Measurements from ENCODE around the gene TMUB1. TPM values are rescaled to one million over a fixed set of nuclear protein-coding genes. Genes with fewer than 3 reads are reported as not detected.

The TMUB1 gene
- total RNA-seq, 2 donors from 2014 or later, result 72.4 to 80.7 TPM

- ATAC-seq (no peak), DNase-seq (no peak)
- intact Hi-C loops (cut with DNase I, micrococcal nuclease), result loop anchor here in 1 of 2 donors (5.0 kb wide), 1 partner anchor 49 kb away; no protein-coding TSS in a partner anchor
Measured at GRCh38 chr7:151123158-151123821, 40.0 kb upstream of the TMUB1 start.

GRCh38 chr7:151122796-151123157, 39.5 kb upstream of the TMUB1 start:
- no peak for DNase-seq
- intact Hi-C loops (cut with DNase I, micrococcal nuclease), result loop anchor here in 1 of 2 donors (5.0 kb wide), 1 partner anchor 50 kb away; no protein-coding TSS in a partner anchor

DNA sequence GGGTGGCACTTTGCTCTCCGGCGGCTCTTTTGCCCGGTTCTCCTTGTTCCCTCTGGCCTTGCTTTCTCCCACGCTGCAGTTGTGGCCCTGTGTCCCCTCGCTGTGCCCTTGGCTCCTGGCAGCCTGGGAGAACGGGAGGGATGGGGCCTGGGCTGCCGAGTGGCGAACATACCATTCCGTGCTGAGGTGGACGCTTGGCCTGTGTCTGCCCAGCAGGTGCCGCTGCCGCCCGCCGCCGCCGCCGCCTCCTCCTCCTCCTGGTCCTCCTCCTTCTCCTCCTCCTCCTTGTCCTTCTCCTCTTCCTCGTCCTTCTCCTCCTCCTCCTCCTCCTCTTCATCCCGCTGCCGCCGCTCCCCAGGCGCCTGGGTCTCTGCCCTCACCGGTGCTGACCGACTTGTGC, 39.0 kb upstream of the TMUB1 start:
- ATAC-seq, result no peak
- intact Hi-C loops (cut with DNase I, micrococcal nuclease), result loop anchor here in 1 of 2 donors (5.0 kb wide), 1 partner anchor 50 kb away; no protein-coding TSS in a partner anchor
- no peak for DNase-seq

More at GRCh38 chr7:151122796-151123157, 39.5 kb upstream of the TMUB1 start:
- no peak for ATAC-seq

GRCh38 chr7:151121380-151122170, 38.3 kb upstream of the TMUB1 start:
- DNase-seq (no peak), ATAC-seq (no peak)
- intact Hi-C loops (cut with DNase I, micrococcal nuclease), result loop anchor here in 1 of 2 donors (5.0 kb wide), 1 partner anchor 51 kb away; no protein-coding TSS in a partner anchor

DNA sequence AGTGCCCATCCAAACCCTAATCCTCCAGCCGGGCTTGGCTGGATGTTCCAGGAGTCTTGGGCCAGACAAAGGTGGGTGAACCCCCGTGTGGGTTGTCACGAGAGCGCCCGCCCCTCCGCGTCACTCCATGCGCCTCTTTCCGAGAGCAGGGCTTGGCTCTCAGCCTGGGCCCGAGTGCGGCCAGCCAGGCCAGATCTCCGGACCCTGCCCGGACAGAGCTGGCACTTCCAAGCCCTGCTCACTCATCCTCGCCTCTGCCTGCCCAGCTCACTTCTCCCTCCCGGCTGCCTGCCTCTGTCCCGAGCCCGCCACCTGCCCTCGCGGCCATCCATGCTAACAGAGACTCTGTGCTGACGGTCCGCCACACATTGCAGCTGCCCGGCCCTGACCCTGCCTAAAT, 37.6 kb upstream of the TMUB1 start:
- no peak for DNase-seq
- ATAC-seq, result no peak
- intact Hi-C loops (cut with DNase I, micrococcal nuclease), result loop anchor here in 1 of 2 donors (5.0 kb wide), 1 partner anchor 51 kb away; no protein-coding TSS in a partner anchor

DNA sequence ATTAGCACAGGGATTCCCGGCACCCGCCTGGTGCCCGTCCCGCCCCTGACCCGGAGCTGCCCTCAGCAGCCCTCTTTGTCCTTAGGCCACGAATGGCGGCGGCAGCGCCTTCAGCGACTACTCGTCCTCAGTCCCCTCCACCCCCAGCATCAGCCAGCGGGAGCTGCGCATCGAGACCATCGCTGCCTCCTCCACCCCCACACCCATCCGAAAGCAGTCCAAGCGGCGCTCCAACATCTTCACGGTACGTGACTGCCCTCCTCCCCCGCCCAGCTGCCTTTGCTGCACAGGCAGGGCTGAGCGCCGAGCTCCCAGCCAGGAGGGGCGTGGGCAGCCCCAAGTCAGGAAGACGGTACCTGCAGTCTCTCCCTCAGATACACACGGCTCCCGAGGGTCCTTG, 36.6 kb upstream of the TMUB1 start:
- DNase-seq (no peak), ATAC-seq (no peak)
- intact Hi-C loops (cut with DNase I, micrococcal nuclease), result loop anchor here in 1 of 2 donors (5.0 kb wide), 1 partner anchor 52 kb away; no protein-coding TSS in a partner anchor

DNA sequence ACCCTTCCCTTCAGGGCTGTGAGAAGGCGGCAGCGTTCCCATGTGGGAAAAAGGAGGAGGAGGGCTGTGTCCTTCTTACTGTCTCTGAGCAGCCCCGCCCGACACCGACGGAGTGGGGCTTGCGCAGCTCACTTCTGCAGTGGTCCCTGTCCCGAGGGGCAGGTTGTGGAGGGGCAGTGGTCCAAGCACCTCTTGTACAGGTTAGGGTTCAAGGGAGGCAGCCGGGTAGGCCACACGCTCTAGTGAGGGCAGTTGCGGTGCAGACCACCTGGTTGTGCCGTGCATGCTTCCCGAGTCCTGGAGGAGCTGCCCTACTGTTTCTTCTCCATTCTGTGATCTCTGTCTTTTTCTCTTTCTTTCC, 35.7 kb upstream of the TMUB1 start:
- no peak for ATAC-seq
- intact Hi-C loops (cut with DNase I, micrococcal nuclease), result no loop called here
- no peak for DNase-seq

DNA sequence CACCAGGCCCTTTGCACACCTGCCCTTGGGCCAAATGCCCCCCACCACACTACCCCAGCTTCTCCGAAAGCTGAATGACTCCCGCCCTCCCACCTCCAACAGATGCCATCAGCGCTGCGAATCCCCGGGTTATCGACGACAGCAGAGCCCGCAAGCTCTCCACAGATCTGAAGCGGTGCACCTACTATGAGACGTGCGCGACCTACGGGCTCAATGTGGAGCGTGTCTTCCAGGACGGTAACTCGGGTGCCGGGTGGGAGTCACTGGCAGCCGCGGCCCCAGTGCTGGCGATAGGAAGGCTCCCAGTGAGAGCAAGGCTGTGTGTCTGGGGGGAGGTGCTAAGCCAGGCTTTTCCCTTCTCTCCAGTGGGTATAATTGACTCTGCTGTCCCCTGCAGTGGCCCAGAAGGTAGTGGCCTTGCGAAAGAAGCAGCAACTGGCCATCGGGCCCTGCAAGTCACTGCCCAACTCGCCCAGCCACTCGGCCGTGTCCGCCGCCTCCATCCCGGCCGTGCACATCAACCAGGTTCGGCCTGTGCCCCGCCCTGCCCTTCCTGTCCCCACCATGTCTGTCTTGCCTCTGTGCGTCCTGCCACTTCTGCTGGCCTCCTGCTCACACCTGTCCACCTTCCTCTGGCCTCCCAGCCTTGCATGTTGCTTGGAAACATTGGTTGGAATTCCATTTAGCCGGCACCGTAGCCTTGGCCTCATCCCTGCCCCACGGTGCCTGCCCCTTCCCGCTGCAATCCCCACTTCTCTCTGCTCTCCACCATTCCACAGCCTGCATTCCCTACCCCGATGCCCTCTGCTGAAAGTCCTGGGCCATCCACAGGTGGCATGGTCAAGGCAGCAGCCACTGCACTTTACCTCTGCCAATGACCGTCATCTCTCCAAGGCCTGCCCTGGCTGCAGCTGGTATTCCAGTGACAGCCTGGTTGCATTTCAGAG, 35.1 kb upstream of the TMUB1 start:
- intact Hi-C loops (cut with DNase I, micrococcal nuclease), result no loop called here

DNA sequence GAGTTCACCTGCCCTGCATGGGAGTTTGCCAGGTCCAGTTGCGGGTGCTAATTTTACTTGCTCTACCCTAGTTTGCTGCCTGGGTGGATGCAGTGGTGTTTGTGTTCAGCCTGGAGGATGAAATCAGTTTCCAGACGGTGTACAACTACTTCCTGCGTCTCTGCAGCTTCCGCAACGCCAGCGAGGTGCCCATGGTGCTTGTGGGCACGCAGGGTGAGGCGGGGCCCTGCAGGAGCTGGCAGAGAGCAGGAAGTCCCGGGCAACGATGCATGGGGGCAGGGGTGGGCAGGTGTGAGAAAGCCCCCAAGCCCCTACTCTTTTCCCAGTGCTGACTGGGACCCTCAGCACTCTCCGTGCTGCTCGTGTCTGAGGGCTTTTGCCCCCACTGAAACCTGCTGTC, 34.3 kb upstream of the TMUB1 start:
- intact Hi-C loops (cut with DNase I, micrococcal nuclease), result no loop called here
- ATAC-seq (no peak), DNase-seq (no peak)

More for the DNA sequence above, 35.1 kb upstream of the TMUB1 start:
- ATAC-seq, result no peak
- DNase-seq, result no peak

- no peak for DNase-seq
- ATAC-seq, result no peak
- intact Hi-C loops (cut with DNase I, micrococcal nuclease), result no loop called here
Measured at GRCh38 chr7:151116603-151117440, 33.5 kb upstream of the TMUB1 start.

GRCh38 chr7:151115836-151116418, 32.6 kb upstream of the TMUB1 start:
- intact Hi-C loops (cut with DNase I, micrococcal nuclease), result no loop called here
- DNase-seq (peak; percentile 63 to 90), ATAC-seq (peak; percentile 78)

- peak; percentile 46 for ATAC-seq
- intact Hi-C loops (cut with DNase I, micrococcal nuclease), result no loop called here
Measured at GRCh38 chr7:151115121-151115835, 32.0 kb upstream of the TMUB1 start.

GRCh38 chr7:151114151-151115090, 31.1 kb upstream of the TMUB1 start:
- intact Hi-C loops (cut with DNase I, micrococcal nuclease), result no loop called here
- DNase-seq (peak in 1 of 2 donors; percentile 32), ATAC-seq (peak; percentile 54)

More at GRCh38 chr7:151115121-151115835, 32.0 kb upstream of the TMUB1 start:
- DNase-seq, result no peak

DNA sequence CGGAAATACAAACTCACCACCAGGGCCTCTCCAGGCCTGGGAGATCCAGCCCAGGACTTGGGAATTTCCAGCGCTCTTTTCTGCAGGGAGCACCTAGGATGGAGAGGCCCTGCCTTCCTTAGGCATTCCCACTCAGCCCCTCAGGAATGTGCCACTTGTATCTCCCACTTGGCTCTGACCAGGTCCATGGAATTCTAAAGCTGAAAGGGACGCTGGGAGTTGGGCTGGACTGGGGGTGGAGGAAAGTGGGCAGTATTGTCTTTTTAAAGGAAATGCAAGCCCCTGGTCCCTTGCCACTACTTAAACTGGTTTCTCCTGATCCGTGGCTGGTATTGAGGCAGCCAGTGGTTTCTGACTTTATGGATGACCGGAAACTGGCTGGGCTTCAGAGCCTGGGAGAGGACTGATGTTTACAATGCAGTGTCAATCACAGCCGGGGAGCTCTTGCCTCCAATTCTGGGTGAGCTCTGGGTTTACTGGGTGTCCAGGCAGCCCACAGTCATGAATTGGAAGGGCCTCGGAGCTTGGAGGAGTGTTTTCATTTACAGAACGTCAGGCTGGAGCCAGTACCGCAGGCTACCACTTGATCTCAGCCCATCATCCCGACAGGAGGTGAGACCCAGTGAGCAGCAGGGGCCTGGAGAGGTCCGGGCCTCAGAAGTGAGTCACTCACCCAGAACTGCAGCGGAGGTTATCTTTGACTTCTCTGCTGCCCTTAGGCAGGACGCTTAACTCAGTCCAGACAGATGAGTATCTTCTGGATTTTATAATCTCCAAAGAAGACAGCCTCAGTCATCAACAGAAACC, 30.3 kb upstream of the TMUB1 start:
- intact Hi-C loops (cut with DNase I, micrococcal nuclease), result no loop called here

DNA sequence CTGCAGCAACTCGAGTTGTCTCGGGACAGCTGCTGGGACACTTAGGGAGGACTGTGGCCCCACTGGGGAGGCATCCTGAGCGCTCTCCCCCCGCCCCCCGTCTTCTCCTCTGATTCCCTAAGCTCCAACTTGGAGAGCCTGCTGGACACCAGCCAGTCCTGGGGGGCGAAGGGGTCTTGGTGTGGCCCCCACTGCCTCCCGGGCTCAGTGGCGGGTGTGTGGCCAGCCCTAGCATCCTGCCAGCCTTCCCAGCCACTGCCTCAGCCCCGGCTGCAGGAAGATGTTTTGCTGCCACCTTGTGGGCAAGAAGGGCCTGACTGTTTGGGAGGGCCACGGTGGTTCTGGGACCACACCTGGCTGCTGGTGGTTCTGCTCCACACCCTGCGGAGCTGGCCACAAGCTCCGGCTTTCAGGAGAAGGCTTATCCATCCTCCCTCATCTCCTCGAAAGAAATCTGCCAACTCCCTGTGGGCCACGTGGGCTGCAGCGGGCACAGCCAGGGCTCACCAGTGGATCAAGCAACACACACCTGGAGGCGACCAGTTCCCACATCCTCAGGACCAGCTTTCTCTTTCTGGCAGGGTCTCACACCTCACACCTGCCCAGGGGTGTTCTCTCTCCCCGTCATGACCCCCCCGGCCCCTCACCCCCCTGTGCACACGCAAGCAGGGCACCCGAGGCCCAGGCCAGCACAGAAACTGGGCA, 27.8 kb upstream of the TMUB1 start:
- intact Hi-C loops (cut with DNase I, micrococcal nuclease), result no loop called here
- ATAC-seq (peak; percentile 74), DNase-seq (peak; percentile 64 to 86)

More for the DNA sequence above, 30.3 kb upstream of the TMUB1 start:
- ATAC-seq, result no peak
- no peak for DNase-seq

All from left colon (tissue), 2 donors.